Endothelial cell of umbilical vein (primary cell): ENCODE measurements around the gene SFT2D2. TPM values are rescaled to one million over a fixed set of nuclear protein-coding genes. Genes with fewer than 3 reads are reported as not detected.

Experiments
- BruUV-seq: library from RNA; stranded (reverse); fragments of 400-500 nt; replicated peaks from 2 replicates; lab custom pipeline; 2021; lab: Mats Ljungman, UMichigan
- CTCF ChIA-PET: fragments of 300-600, 350-600 bp; sonication (Branson Sonifier 250); formaldehyde crosslinking; loops from one replicate; lab custom pipeline; 2021; ENCODE audit warnings: antibody characterized with exemption, inconsistent platforms; lab: Charles Lee
- POLR2A ChIA-PET: fragments of 300-600, 350-600 bp; sonication (Branson Sonifier 250); formaldehyde crosslinking; loops from one replicate; lab custom pipeline; 2021; ENCODE audit warnings: antibody characterized with exemption, inconsistent platforms; lab: Charles Lee
- DNase-seq: peaks from one replicate; pipeline ENCODE4 v3.0.0-alpha.2; 2011; ENCODE audit warnings: low read depth, low spot score
- FAIRE-seq: peaks from 2 replicates; lab custom pipeline; 2011; peaks lifted over from hg19 to GRCh38; lab: Jason Lieb, UNC
- H2AFZ ChIP-seq: 2 replicates; pipeline ENCODE4 v1.6.0; 2012; ENCODE audit warnings: low read depth, low read length, control low read depth, inconsistent platforms
- H3K27ac ChIP-seq: 2 replicates; pipeline ENCODE4 v1.5.1; 2011; ENCODE audit warnings: low read depth, mild to moderate bottlenecking, control low read depth, low read length, moderate library complexity; ENCODE audit not compliant: insufficient read depth
- H3K27me3 ChIP-seq, 2 experiments: 2 replicates each; pipeline versions ENCODE4 v1.6.0 to v1.6.1; 2011; ENCODE audit warnings: low read length in 2 of 2, mixed read lengths in 1 of 2; ENCODE audit not compliant: control insufficient read depth in 2 of 2, insufficient read depth in 2 of 2
- H3K36me3 ChIP-seq, 2 experiments: 2 replicates in 1 of 2; 3 replicates in 1 of 2; pipeline ENCODE4 v1.5.1; 2011; ENCODE audit warnings: low read length in 2 of 2, mild to moderate bottlenecking in 1 of 2, moderate library complexity in 1 of 2; ENCODE audit not compliant: control insufficient read depth in 2 of 2, insufficient read depth in 2 of 2; ENCODE audit errors: extremely low read depth in 1 of 2
- H3K4me1 ChIP-seq: 3 replicates; pipeline ENCODE4 v1.5.1; 2011; ENCODE audit warnings: mild to moderate bottlenecking, low read length; ENCODE audit not compliant: control insufficient read depth, insufficient read depth; ENCODE audit errors: extremely low read depth
- H3K4me2 ChIP-seq: 2 replicates; pipeline ENCODE4 v1.6.1; 2011; ENCODE audit warnings: low read length, control low read depth, mixed read lengths; ENCODE audit not compliant: insufficient read depth
- H3K4me3 ChIP-seq, 3 experiments: fragments of 200-600 bp in 1 of 3; sonication (generic), shearing (Covaris generic) in 1 of 3; replicated peaks in 1 of 3; 2 replicates each; pipeline ENCODE4 v1.5.1; 2011 to 2016; ENCODE audit warnings: control low read depth in 3 of 3, low read length in 3 of 3, mild to moderate bottlenecking in 2 of 3, inconsistent platforms in 1 of 3, low read depth in 1 of 3, moderate library complexity in 1 of 3; ENCODE audit not compliant: insufficient read depth in 1 of 3
- H3K79me2 ChIP-seq: 2 replicates; pipeline ENCODE4 v1.6.0; 2012; ENCODE audit warnings: low read length, inconsistent platforms; ENCODE audit not compliant: control insufficient read depth, insufficient read depth
- H3K9ac ChIP-seq: replicated peaks from 2 replicates; pipeline ENCODE3; 2011; ENCODE audit warnings: low read length, control low read depth; ENCODE audit not compliant: insufficient read depth; ENCODE audit errors: extremely low read depth
- H3K9me1 ChIP-seq: replicated peaks from 3 replicates; pipeline ENCODE4 v1.6.0; 2011; ENCODE audit warnings: mild to moderate bottlenecking, low read length; ENCODE audit not compliant: control insufficient read depth, insufficient read depth; ENCODE audit errors: extremely low read depth
- H3K9me3 ChIP-seq: replicated peaks from 2 replicates; pipeline ENCODE4 v1.5.1; 2012; ENCODE audit warnings: low read length, inconsistent platforms; ENCODE audit not compliant: control insufficient read depth, insufficient read depth
- H4K20me1 ChIP-seq: replicated peaks from 2 replicates; pipeline ENCODE3; 2011; ENCODE audit warnings: mild to moderate bottlenecking, low read length; ENCODE audit not compliant: control insufficient read depth, insufficient read depth; ENCODE audit errors: extremely low read depth
- EZH2 ChIP-seq: IDR thresholded peaks from 2 replicates; pipeline ENCODE4 v1.6.1; 2012; ENCODE audit warnings: borderline replicate concordance, low read depth, mild to moderate bottlenecking, moderate library complexity, low read length, inconsistent platforms; ENCODE audit not compliant: severe bottlenecking
- FOS ChIP-seq: IDR thresholded peaks from 2 replicates; pipeline ENCODE4 v1.6.1; 2011; ENCODE audit warnings: mild to moderate bottlenecking, low read length, moderate library complexity, borderline replicate concordance; ENCODE audit not compliant: insufficient read depth
- GATA2 ChIP-seq: IDR thresholded peaks from 2 replicates; pipeline ENCODE4 v1.7.0; 2011; ENCODE audit warnings: low read depth, mild to moderate bottlenecking, moderate library complexity, mixed read lengths, low read length; ENCODE audit not compliant: insufficient read length, insufficient read depth
- JUN ChIP-seq: IDR thresholded peaks from 2 replicates; pipeline ENCODE4 v1.6.1; 2011; ENCODE audit warnings: borderline replicate concordance, low read depth; ENCODE audit not compliant: insufficient read length, insufficient read depth
- MYC ChIP-seq: IDR thresholded peaks from one replicate; pipeline ENCODE4 v1.6.1; 2011; ENCODE audit warnings: mild to moderate bottlenecking, low read depth, low read length
- POLR2A ChIP-seq: IDR thresholded peaks from 2 replicates; pipeline ENCODE4 v1.6.1; 2012; ENCODE audit warnings: low read depth, mild to moderate bottlenecking, control low read depth, low read length
- POLR2AphosphoS5 ChIP-seq: IDR thresholded peaks from 2 replicates; pipeline ENCODE4 v1.6.1; 2012; ENCODE audit warnings: low read depth, mild to moderate bottlenecking, control low read depth, low read length, moderate library complexity; ENCODE audit not compliant: insufficient read depth
- dilution Hi-C: fragments of 300-500 bp; cut with MboI; formaldehyde crosslinking; loops from one replicate; pipeline ENCODE4 v1.15.0; 2019; ENCODE audit warnings: low sequenced_read_pairs; ENCODE audit not compliant: extremely low pct_ligation_motif_present
- intact Hi-C: fragments of 100-400 bp; cut with micrococcal nuclease; formaldehyde crosslinking; loops from one replicate; pipeline ENCODE4 v1.10.0; 2022
- polyA plus RNA-seq, 4 experiments: library from polyadenylated mRNA; depleted of rRNA in 3 of 4; stranded (reverse) in 3 of 4; unstranded in 1 of 4; fragments of >200 nt; gene quantifications; 2 replicates each; pipeline versions ENCODE4 v1.2.1 to v1.2.3, GENCODE V29; 2011 to 2012; ENCODE audit warnings: missing spikeins in 1 of 4
- total RNA-seq: library from RNA; stranded (reverse); gene quantifications from 2 replicates; pipeline ENCODE4 v1.2.3, GENCODE V29; 2021
- TF ChIP-seq, protein P1 (sequence below): IDR thresholded peaks from 2 replicates; pipeline ENCODE4 v1.6.1; 2011; ENCODE audit not compliant: insufficient read depth, insufficient read length

SFT2D2 gene
- total and polyA plus RNA-seq, 2 donors (not counting 3 experiments of a cell fraction or from before 2014, with no cell fraction given): 16.7 to 68.1 TPM

DNA sequence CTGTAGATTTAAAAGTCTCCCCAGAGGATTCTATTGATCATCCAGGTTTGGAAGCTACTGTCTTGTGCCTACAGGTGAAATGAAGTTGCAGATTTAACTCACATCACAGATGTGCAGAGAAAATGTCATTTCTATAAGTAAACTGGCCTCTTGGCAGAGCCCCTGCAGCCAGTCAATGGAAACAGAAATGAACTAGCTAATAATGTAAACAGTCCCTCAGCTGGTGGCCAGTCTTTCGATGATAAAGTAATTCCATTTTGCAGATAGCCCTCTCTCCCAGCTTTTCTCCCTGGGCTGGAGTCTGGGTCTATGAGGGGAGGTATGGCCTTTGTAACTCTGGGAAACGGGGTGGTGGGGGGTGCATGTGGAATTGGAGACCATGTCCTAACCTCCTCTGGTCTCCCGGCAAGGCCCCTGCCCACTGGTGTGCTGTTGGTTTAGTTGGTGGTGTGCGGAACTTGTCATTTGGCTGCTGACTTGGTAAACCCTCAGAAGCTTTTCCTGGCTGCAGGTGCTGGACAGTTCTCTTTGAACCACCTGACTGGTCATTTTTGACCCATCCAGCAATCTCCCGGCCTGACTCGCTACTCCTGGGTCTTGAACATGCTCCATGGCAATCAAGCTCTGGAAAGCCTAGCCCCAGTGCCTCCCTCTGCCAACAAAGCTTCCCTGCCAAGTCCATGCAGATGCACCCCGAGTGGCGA is 69.8 kb downstream of the SFT2D2 start:
- CTCF ChIA-PET: interaction anchor here (1.4 to 2.7 kb wide), 3 partner anchors 24 to 60 kb away, joined by 3 to 7 read pairs (median 5); no protein-coding TSS in a partner anchor
- TF ChIP-seq EZH2: no peak
- TF ChIP-seq GATA2: no peak
- TF ChIP-seq FOS: no peak
- no peak for TF ChIP-seq MYC
- no peak for TF ChIP-seq POLR2AphosphoS5
- no peak for TF ChIP-seq POLR2A
- TF ChIP-seq, protein P1, sequence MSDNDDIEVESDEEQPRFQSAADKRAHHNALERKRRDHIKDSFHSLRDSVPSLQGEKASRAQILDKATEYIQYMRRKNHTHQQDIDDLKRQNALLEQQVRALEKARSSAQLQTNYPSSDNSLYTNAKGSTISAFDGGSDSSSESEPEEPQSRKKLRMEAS: no peak
- no peak for TF ChIP-seq JUN
- no peaks in the 10 kb centered on the region for H3K27me3 ChIP-seq
- no peak for DNase-seq
- no TSS peak for BruUV-seq
- no peak overlapping the region for H2AFZ ChIP-seq
- H3K9me1 ChIP-seq: no peaks in the 10 kb centered on the region
- no peak for FAIRE-seq
- POLR2A ChIA-PET: no interaction called here
- H3K9me3 ChIP-seq: no peaks in the 10 kb centered on the region
- H3K27ac ChIP-seq: no peak overlapping the region
- H3K4me1 ChIP-seq: no peaks in the 10 kb centered on the region
- intact Hi-C loops: no loop called here
- H3K4me2 ChIP-seq: no peak overlapping the region
- no peak overlapping the region for H3K4me3 ChIP-seq
- H3K36me3 ChIP-seq: no peaks in the 10 kb centered on the region
- H4K20me1 ChIP-seq: no peaks in the 10 kb centered on the region
- dilution Hi-C loops: no loop called here
- H3K9ac ChIP-seq: no peak overlapping the region
- H3K79me2 ChIP-seq: no peaks in the 10 kb centered on the region
